NCI-H1436 treated with DMSO at 0.1 percent for 48 hours (cell line): Measurements from ENCODE around the gene ZDHHC6.
"Not testable (repeated sequence)": the region's sequence is repeated elsewhere in the genome, so short reads cannot be mapped to it uniquely, and the experiment has no call there.

Source experiments
- DNase-seq: peaks from one replicate; lab custom pipeline; 2025; lab: John Stamatoyannopoulos, UW

ZDHHC6 gene

DNA sequence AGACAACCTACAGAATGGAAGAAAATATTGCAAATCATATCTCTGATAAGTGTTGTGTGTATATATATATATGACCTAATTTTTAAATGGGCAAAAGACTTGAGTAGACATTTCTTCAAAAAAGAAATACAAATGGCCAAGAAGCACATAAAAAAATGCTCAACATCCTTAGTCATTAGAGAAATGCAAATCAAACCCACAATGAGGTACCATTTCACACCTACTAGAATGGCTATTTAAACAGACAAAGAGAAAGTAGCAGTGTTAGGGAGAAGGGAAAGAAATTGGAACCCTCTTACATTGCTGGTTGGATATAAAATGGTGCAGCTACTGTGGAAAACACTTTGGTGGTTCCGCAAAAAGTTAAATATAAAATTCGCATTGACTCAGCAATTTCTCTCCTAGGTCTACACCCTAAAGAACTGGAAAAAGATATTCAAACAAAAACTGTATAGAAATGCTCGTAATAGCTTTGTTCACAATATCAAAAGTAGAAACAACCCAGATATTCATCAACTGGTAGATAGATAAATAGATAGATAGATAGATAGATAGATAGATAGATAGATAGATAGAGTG, 56.5 kb downstream of the ZDHHC6 start:
- DNase-seq: no peak

GRCh38 chr10:112389271-112389822, 57.4 kb downstream of the ZDHHC6 start:
- no peak for DNase-seq

DNA sequence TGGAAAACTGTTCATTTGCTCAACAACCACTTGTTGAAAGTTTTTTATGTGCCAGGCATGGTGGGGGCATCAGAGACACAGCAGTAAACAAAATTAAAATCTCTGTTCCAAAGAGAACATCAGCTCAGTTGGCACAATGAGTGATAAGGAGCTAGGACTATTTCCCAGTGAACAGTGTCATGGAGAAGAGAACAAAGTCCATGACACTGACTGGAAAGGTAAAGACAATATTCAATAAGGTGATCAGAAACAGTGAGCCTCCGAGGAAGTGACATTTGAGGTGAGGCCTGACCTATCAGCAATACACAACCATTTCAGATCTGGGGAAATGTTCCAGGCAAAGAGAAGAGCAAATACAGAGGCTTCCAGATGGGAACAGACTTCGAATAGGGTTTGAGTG, 58.2 kb downstream of the ZDHHC6 start:
- DNase-seq: no peak

DNA sequence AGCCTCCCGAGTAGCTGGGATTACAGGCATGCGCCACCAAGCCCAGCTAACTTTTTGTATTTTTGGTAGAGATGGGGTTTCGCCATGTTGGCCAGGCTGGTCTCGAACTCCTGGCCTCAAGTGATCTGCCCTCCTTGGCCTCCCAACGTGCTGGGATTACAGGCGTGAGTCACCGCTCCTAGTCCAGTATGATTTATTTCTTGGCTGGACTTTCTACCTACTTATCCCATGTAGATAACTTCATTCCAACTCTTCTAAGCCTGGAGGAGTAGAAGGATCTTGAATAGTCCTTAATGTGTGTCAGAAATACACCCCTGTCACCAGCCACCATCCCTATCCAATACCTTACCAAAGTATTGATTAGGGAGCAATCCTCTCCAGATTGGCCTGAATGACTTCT, 58.7 kb downstream of the ZDHHC6 start:
- not testable (repeated sequence) for DNase-seq

GRCh38 chr10:112385201-112385600, 61.5 kb downstream of the ZDHHC6 start:
- no peak for DNase-seq

- DNase-seq: no peak
Measured at GRCh38 chr10:112384141-112384540, 62.6 kb downstream of the ZDHHC6 start.

- DNase-seq: no peak
Measured at GRCh38 chr10:112383325-112383724, 63.4 kb downstream of the ZDHHC6 start.

DNA sequence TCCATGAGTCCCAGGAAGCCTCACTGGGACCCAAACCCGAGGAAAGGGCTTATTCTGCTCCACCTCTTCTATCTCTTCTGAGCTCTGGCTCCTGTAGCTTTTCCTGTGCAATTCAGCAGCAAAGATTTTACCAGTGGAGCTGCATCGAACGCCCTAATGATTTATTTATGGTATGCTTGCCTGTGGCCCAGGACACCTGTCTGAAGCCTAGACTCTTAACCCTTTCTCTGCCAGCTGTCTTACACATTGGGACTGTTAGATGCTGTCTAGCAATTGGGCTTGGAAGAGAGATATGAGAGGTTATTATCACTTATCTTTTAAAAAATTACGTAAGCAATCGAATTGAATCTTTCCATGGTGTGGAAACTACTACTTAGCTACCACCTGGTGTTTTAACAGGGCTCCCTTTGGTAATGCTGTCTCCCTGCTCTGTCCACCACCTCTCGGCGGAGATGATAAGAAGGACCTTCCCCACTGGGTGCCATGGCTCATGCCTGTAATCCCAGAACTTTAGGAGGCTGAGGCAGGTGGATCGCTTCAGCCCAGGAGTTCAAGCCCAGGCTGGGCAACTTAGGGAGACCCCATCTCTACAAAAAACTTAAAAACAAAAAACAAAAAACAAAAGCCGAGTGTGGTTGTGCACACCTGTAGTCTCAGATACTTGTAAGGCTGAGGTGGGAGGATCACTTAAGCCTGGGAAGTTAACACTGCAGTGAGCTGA, 64.0 kb downstream of the ZDHHC6 start:
- no peak for DNase-seq
